Measurements from ENCODE around the gene BCAS4. TPM values are rescaled to one million over a fixed set of nuclear protein-coding genes. Genes with fewer than 3 reads are reported as not detected.
"Not testable (repeated sequence)": the region's sequence is repeated elsewhere in the genome, so short reads cannot be mapped to it uniquely, and the experiment has no call there.

Gene BCAS4
- total RNA-seq, 1 donor from 2014 or later = 15.7 TPM

DNA sequence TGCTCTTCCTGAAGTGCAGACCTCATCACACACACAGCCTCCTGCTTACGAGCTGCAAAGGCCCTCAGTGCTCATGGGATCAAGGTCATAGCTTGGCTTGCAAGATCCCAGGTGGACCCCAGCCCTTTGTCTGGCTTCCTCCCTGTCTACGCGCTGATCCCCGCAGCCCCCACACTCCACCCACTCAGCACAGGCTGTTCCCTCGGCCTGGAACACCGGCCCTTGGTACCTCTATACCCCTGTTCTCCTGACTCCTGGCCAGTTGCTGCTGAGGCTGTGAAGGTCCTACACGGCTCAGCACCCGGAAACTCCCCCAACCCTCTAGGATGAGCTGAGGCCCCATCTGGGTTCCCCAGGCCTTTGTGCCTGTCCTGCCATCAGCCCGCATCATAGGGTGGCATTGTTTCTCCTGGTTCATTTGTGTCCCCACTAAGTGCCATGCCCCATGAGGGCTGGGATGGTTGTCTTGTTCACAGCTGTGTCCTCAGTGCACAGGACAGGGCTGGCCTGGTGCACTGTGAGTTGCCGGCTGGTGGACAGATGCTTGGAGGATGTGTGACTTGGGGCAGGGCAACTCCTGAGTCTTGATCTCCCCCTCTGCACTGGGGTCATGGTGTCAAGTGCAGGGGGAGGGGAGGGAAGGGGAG is 79.4 kb downstream of the BCAS4 start:
- H3K4me3 ChIP-seq (ENCODE audit: low read depth, low read length) = no peak overlapping the region
- DNase-seq (ENCODE audit: low read depth) = no peak
- TF ChIP-seq, protein P1, sequence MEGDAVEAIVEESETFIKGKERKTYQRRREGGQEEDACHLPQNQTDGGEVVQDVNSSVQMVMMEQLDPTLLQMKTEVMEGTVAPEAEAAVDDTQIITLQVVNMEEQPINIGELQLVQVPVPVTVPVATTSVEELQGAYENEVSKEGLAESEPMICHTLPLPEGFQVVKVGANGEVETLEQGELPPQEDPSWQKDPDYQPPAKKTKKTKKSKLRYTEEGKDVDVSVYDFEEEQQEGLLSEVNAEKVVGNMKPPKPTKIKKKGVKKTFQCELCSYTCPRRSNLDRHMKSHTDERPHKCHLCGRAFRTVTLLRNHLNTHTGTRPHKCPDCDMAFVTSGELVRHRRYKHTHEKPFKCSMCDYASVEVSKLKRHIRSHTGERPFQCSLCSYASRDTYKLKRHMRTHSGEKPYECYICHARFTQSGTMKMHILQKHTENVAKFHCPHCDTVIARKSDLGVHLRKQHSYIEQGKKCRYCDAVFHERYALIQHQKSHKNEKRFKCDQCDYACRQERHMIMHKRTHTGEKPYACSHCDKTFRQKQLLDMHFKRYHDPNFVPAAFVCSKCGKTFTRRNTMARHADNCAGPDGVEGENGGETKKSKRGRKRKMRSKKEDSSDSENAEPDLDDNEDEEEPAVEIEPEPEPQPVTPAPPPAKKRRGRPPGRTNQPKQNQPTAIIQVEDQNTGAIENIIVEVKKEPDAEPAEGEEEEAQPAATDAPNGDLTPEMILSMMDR (conservative IDR thresholded peaks at IDR 0.05; ENCODE audit: low read depth, low read length) = no peak

DNA sequence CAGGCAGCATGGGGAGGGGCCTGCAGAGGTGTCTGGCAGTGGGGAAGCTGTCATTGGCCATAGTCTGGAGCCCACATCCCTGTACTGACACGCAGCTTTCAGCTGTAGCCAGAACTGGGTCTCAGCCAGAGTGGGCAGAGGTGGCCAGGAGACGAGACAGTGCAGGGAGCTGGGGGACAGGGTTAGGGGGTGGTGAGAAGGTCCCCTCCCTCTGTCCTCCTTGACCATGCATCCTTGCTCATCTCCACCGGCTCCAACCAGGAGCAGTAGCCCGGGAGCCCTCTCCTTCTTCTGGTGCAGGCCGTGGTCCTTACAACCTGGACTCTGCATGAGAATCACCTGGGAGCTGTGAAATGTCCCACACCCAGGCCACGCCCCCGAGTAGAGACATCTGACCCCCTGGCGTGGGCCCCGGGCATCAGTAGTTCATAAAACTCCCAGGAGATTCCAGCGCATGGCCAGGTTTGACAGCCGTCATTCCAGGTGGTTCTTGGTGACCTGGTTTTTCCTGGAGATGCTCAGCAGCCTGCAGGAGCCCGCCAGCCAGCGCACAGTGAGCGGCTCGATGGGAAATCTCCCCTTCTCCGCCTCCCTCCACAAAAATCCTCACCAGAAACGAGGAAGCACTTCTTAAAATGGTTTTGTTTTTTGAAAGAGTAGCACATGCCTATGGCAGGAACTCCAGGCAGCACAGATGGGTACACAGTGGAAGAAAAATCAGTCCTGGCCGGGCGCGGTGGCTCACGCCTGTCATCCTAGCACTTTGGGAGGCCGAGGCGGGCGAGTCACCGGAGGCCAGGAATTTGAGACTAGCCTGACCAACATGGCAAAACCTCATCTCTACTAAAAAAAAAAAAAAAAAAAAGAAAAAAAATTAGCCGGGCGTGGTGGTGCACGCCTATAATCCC is 80.2 kb downstream of the BCAS4 start:
- DNase-seq (ENCODE audit: low read depth) = no peak
- H3K4me3 ChIP-seq (ENCODE audit: low read depth, low read length) = no peak overlapping the region
- TF ChIP-seq, protein P1 (conservative IDR thresholded peaks at IDR 0.05; ENCODE audit: low read depth, low read length) = no peak

DNA sequence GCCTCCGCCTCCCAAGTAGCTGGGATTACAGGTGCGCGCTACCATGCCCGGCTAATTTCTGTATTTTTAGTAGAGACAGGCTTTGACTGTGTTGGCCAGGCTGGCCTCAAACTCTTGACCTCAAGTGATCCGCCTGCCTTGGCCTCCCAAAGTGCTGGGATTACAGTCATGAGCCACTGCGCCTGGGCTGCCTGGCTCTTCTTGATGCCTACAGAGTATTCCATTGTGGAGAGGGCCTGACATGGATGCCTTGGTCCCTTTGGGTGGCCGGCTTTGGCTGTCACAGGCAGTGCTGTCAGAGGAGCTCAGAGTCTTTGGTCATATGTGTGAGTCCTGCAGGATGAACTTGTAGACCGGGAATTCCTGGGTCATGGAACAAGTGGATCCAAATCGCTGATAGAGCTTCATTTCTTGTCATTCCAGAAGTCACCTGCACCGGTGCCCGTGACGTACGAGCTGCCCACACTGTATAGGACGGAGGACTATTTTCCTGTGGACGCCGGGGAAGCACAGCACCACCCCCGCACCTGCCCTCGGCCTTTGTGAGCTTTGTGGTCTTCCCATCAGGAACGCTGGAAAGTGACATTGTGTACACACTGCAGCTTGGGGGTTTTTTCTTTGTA is 81.3 kb downstream of the BCAS4 start:
- no peak overlapping the region for H3K4me3 ChIP-seq (ENCODE audit: low read depth, low read length)
- TF ChIP-seq, protein P1 (conservative IDR thresholded peaks at IDR 0.05; ENCODE audit: low read depth, low read length) = no peak
- DNase-seq (ENCODE audit: low read depth) = no peak

DNA sequence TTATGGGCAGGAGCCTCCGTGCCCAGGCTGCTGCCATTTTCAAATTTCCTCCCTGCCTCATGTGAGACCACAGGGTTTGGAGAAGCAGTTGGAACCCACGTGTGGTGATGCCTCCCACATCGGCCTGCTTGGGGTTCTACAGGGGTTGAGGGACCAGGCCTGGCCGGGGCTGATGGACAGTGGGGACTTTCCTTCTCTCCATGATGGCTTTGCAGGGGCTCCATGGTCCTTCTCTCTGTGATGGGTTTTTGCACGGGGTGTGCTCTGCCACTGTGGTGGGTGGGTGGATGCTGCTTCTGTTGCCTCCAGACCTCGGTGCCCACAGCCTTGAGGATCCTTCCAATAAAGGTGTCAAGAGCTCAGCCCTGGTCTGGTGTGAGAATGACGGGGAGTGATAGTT is 82.0 kb downstream of the BCAS4 start:
- H3K4me3 ChIP-seq (ENCODE audit: low read depth, low read length) = no peak overlapping the region
- no peak for DNase-seq (ENCODE audit: low read depth)
- TF ChIP-seq, protein P1 (conservative IDR thresholded peaks at IDR 0.05; ENCODE audit: low read depth, low read length) = no peak

DNA sequence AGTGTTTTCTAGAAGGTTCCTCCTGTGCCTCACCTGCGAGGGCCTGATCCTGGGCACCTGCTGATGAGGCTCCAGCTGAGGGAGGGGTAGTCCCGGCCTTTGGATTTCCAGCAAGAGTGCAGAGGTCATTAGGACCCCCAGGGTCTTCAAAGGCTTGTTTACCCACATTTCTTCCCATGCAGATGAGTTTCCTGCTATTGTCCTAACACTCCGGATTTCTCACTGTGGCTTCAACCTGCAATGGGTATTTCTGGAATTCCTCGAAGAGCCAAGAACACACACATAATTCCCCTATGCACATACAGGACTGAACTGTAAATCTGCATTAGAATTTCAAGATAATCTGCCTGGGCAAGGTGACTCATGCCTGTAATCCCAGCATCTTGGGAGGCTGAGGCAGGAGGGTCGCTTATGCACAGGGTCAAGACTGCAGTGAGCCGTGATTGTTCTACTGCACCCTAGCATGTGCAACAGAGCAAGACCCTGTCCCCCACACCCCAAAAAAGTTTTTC is 82.4 kb downstream of the BCAS4 start:
- DNase-seq (ENCODE audit: low read depth) = no peak
- H3K4me3 ChIP-seq (ENCODE audit: low read depth, low read length) = no peak overlapping the region
- TF ChIP-seq, protein P1 (conservative IDR thresholded peaks at IDR 0.05; ENCODE audit: low read depth, low read length) = no peak

DNA sequence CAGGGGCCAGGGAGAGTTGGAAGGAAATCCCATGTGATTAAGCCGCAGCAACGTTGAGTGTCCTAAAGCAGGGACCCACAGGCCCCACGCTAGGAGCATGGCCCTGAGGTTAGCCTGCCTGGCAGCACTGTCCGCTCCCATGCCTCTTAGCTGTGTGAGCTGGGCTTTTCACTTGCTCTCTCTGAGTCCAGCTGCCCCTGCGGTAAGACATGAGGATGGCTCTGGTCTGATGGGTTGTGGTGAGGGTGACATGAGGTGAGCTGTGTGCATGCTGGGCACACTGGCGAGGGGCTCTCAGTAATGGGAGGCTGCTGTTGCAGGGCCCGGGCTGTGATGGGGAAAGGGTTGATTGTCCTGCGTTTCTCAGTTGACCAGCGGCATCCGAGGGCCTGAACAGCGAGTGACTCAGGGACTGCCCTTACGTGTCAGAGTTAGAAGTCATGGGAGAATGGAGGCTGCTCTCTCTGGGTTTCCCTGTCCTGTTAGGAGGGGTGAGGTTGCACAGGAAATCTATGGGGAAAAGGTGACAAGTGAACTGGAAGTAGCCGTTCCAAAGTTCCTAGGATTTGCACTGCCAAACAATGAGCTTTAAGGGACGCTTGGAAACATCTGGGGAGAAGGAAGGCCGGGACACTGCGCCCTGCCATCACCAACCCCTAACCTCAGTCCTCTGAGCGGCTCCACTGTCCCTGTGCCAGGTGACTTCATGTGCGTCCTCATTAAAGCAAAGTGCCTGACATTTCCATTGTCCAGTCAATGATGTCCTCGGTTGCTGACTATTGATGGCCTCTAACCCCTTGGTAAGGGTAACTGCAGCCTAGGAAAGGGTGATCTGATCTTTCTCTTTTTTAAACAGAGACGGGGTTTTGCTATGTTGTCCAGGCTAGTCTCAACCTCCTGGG is 85.0 kb downstream of the BCAS4 start:
- no peak overlapping the region for H3K4me3 ChIP-seq (ENCODE audit: low read depth, low read length)
- TF ChIP-seq, protein P1 (conservative IDR thresholded peaks at IDR 0.05; ENCODE audit: low read depth, low read length) = no peak
- no peak for DNase-seq (ENCODE audit: low read depth)

DNA sequence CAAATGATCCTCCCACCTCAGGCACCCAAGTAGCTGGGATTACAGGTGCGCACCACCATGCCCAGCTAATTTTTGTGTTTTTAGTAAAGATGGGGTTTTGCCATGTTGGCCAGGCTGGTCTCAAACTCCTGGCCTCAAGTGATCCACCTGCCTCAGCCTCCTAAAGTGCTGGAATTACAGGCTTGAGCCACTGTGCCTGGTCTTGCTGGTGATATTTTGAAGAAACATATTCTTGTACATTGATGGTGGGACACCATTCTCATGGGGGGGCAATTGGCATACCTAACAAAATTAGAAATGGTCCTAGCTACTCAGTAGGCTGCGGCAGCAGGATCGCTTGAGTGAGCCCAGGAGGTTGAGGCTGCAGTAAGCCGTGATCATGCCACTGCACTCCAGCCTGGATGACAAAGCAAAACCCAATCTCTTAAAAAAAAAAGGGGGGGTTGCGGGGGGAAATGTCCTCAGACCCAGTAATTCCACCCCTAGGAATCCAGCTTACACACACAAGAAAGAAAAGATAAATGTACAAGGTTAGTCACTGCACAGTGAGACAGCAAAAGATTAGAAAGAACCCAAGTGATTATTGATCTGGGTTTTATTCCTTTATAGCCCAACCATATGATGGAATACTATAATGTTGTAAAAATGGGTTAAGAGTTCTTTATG is 87.0 kb downstream of the BCAS4 start:
- not testable (repeated sequence) for DNase-seq (ENCODE audit: low read depth); H3K4me3 ChIP-seq (ENCODE audit: low read depth, low read length)

All from epithelial cell of proximal tubule (primary cell).